SK-N-SH treated with all-trans-retinoic acid at 6 μM for 48 hours (cell line): ENCODE measurements around the gene AIRE.

ENCODE experiments used
- ATAC-seq: fragments of 200-7000 bp; cut with Tn5 transposase; 3 replicates; pipeline ENCODE4 v1.9.1; 2020; ENCODE audit warnings: mild to moderate bottlenecking, moderate library complexity
- ARNTL ChIP-seq: fragments of 450-650 bp; formaldehyde crosslinking; IDR thresholded peaks from 2 replicates; pipeline ENCODE4 v1.5.0; 2020; ENCODE audit warnings: low read depth, mild to moderate bottlenecking, moderate library complexity, borderline replicate concordance
- BACH2 ChIP-seq: fragments of 250-450 bp; sonication (Bioruptor Pico); IDR thresholded peaks from 2 replicates; pipeline ENCODE4 v1.9.0; 2021; ENCODE audit warnings: mild to moderate bottlenecking, borderline replicate concordance
- CREB5 ChIP-seq: fragments of 250-450 bp; sonication (Bioruptor Pico); IDR thresholded peaks from 2 replicates; pipeline ENCODE4 v1.5.1; 2020; ENCODE audit warnings: low read depth, mild to moderate bottlenecking, moderate library complexity
- CSDC2 ChIP-seq: fragments of 250-450 bp; sonication (Bioruptor Pico); IDR thresholded peaks from 2 replicates; pipeline ENCODE4 v1.5.0; 2020; ENCODE audit warnings: mild to moderate bottlenecking, moderate library complexity
- CSRNP3 ChIP-seq: fragments of 250-450 bp; sonication (Bioruptor Pico); IDR thresholded peaks from 2 replicates; pipeline ENCODE4 v1.5.1; 2021; ENCODE audit warnings: mild to moderate bottlenecking, moderate library complexity
- ESRRG ChIP-seq: fragments of 250-450 bp; sonication (Bioruptor Pico); IDR thresholded peaks from 2 replicates; pipeline ENCODE4 v1.6.1; 2021; ENCODE audit warnings: mild to moderate bottlenecking
- ISL1 ChIP-seq: fragments of 250-450 bp; sonication (Bioruptor Pico); IDR thresholded peaks from 2 replicates; pipeline ENCODE4 v2.1.2; 2022; ENCODE audit warnings: mild to moderate bottlenecking, moderate library complexity
- OSR1 ChIP-seq: fragments of 250-450 bp; sonication (Bioruptor Pico); IDR thresholded peaks from 2 replicates; pipeline ENCODE4 v1.8.0; 2022; ENCODE audit warnings: moderate library complexity, mild to moderate bottlenecking, inconsistent platforms
- PATZ1 ChIP-seq: fragments of 250-450 bp; sonication (Bioruptor Pico); IDR thresholded peaks from 2 replicates; pipeline ENCODE4 v1.8.0; 2020; ENCODE audit warnings: mild to moderate bottlenecking, moderate library complexity, borderline replicate concordance
- POU6F1 ChIP-seq: fragments of 250-450 bp; sonication (Bioruptor Pico); IDR thresholded peaks from 2 replicates; pipeline ENCODE4 v1.8.0; 2021; ENCODE audit warnings: low read depth, mild to moderate bottlenecking, moderate library complexity, borderline replicate concordance
- PPARA ChIP-seq: fragments of 250-450 bp; sonication (Bioruptor Pico); IDR thresholded peaks from 2 replicates; pipeline ENCODE4 v1.5.0; 2020; ENCODE audit warnings: mild to moderate bottlenecking, borderline replicate concordance
- RARB ChIP-seq: fragments of 250-450 bp; sonication (Bioruptor Pico); IDR thresholded peaks from 2 replicates; pipeline ENCODE4 v1.8.0; 2021; ENCODE audit warnings: mild to moderate bottlenecking, moderate library complexity
- SNAI2 ChIP-seq: fragments of 250-450 bp; sonication (Bioruptor Pico); IDR thresholded peaks from 2 replicates; pipeline ENCODE4 v1.5.0; 2020; ENCODE audit warnings: mild to moderate bottlenecking, moderate library complexity
- TCF4 ChIP-seq: fragments of 250-450 bp; sonication (Bioruptor Pico); IDR thresholded peaks from 2 replicates; pipeline ENCODE4 v1.8.0; 2021; ENCODE audit warnings: mild to moderate bottlenecking, moderate library complexity, borderline replicate concordance
- TOX ChIP-seq: fragments of 250-450 bp; sonication (Bioruptor Pico); IDR thresholded peaks from 2 replicates; pipeline ENCODE4 v1.8.0; 2021; ENCODE audit warnings: mild to moderate bottlenecking, moderate library complexity, borderline replicate concordance
- TSHZ2 ChIP-seq: fragments of 250-450 bp; sonication (Bioruptor Pico); IDR thresholded peaks from 2 replicates; pipeline ENCODE4 v1.5.0; 2020; ENCODE audit warnings: mild to moderate bottlenecking, moderate library complexity
- ZC3H10 ChIP-seq: fragments of 250-450 bp; sonication (Bioruptor Pico); IDR thresholded peaks from 2 replicates; pipeline ENCODE4 v1.5.1; 2021; ENCODE audit warnings: mild to moderate bottlenecking, moderate library complexity
- ZFP3 ChIP-seq: fragments of 250-450 bp; sonication (Bioruptor Pico); IDR thresholded peaks from 2 replicates; pipeline ENCODE4 v1.5.0; 2020; ENCODE audit warnings: mild to moderate bottlenecking, moderate library complexity
- ZFP30 ChIP-seq: fragments of 450-650 bp; formaldehyde crosslinking; IDR thresholded peaks from 2 replicates; pipeline ENCODE4 v1.5.0; 2022; ENCODE audit warnings: mild to moderate bottlenecking, moderate library complexity
- ZNF565 ChIP-seq: fragments of 450-650 bp; formaldehyde crosslinking; conservative IDR thresholded peaks from 2 replicates; pipeline ENCODE4 v1.5.0; 2020; ENCODE audit warnings: low read depth, mild to moderate bottlenecking, moderate library complexity
- ZNF70 ChIP-seq: fragments of 450-650 bp; formaldehyde crosslinking; IDR thresholded peaks from 2 replicates; pipeline ENCODE4 v1.5.0; 2020; ENCODE audit warnings: mild to moderate bottlenecking, moderate library complexity

AIRE gene

GRCh38 chr21:44325386-44326271 lies 40.0 kb downstream of the AIRE start:
- TF ChIP-seq ZFP3 (CRISPR knock-in tag), result no peak
- TF ChIP-seq ISL1, result no peak
- TF ChIP-seq ARNTL (CRISPR knock-in tag), result no peak
- no peak for TF ChIP-seq TOX (CRISPR knock-in tag)
- TF ChIP-seq CREB5 (CRISPR knock-in tag), result no peak
- no peak for TF ChIP-seq BACH2 (CRISPR knock-in tag)
- TF ChIP-seq RARB, result no peak
- TF ChIP-seq OSR1 (CRISPR knock-in tag), result no peak
- ATAC-seq, result no peak

GRCh38 chr21:44326272-44326647 lies 40.6 kb downstream of the AIRE start:
- ATAC-seq, result no peak

GRCh38 chr21:44326716-44327602 lies 41.3 kb downstream of the AIRE start:
- ATAC-seq, result no peak
- no peak for TF ChIP-seq ESRRG
- no peak for TF ChIP-seq CSRNP3
- TF ChIP-seq TCF4 (CRISPR knock-in tag), result no peak
- no peak for TF ChIP-seq OSR1 (CRISPR knock-in tag)
- no peak for TF ChIP-seq TOX (CRISPR knock-in tag)
- no peak for TF ChIP-seq TSHZ2
- TF ChIP-seq PPARA (CRISPR knock-in tag), result no peak
- no peak for TF ChIP-seq ARNTL (CRISPR knock-in tag)
- no peak for TF ChIP-seq BACH2 (CRISPR knock-in tag)
- no peak for TF ChIP-seq ZFP3 (CRISPR knock-in tag)
- TF ChIP-seq CSDC2, result no peak
- TF ChIP-seq PATZ1, result no peak
- TF ChIP-seq CREB5 (CRISPR knock-in tag), result no peak
- TF ChIP-seq ZFP30 (CRISPR knock-in tag), result no peak
- no peak for TF ChIP-seq ZNF565 (CRISPR knock-in tag)
- TF ChIP-seq ZC3H10 (CRISPR knock-in tag), result no peak
- no peak for TF ChIP-seq ISL1
- TF ChIP-seq ZNF70 (CRISPR knock-in tag), result no peak
- no peak for TF ChIP-seq POU6F1 (CRISPR knock-in tag)
- TF ChIP-seq SNAI2 (CRISPR knock-in tag), result no peak

More at GRCh38 chr21:44326272-44326647, 40.6 kb downstream of the AIRE start:
- no peak for TF ChIP-seq ZC3H10 (CRISPR knock-in tag)
- no peak for TF ChIP-seq TOX (CRISPR knock-in tag)
- TF ChIP-seq CSDC2, result no peak
- TF ChIP-seq, all 23 proteins: peak for 0
